NCI-H1417 (cell line): ENCODE results near the gene UBXN11.

ENCODE experiments used
- DNase-seq, 3 experiments: peaks; one replicate each; lab custom pipeline; 2025; lab: John Stamatoyannopoulos, UW

UBXN11 gene

DNA sequence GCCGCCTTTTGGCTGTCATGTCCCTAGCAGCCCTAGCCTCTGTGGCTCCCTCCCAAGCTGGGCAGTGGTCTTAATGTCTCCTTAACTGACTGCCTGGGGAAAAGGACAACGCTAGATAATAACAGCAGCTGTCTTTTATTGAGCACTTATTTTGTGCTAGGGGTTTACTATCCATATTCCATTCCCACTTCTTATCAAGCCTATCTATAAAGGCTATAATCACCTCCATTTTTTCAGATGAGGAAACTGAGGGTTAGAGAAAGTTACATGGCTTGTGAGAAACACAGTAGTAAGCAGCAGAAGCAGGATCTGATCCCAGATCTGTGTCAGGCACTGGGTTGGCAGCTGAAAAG, 20.4 kb downstream of the UBXN11 start:
- DNase-seq: peak in 1 of 3 experiments; percentile 16

DNA sequence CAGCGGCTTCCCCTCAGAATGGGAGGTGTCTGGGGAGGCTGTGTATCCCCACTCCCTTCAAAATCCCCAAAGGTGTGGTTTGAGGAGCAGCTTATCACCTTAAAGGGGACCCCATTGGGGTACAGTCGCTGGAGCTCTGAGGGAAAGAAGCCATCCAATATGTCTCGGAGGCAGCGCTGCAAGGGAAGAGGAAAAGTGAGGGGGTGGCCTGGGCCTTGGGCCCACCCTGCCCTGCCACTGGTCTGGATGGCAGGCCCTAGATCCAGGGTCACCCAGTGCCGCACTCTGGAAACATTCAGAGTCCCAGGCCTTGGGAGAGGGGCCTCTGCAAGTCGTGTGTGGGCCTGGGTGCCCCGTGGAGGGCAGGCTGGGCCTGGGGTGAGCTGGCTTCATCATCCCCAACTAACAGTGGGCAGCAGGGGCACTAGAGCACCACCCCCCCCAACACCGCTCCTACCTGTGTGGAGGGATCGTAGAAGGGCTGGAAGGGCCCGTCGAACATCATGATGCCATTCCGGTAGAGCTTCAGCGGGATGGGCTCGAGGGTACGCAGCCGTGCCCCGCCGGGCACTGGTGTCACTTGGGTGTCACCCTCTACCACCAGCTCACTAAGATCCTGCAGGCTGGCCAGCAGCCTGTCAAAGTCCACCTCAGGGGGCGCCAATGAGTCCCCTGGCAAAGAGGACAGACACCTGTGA, 20.9 kb downstream of the UBXN11 start:
- no peak for DNase-seq

GRCh38 chr1:26284597-26285347, 21.7 kb downstream of the UBXN11 start:
- peak; percentile 12 to 26 (median 16) for DNase-seq

DNA sequence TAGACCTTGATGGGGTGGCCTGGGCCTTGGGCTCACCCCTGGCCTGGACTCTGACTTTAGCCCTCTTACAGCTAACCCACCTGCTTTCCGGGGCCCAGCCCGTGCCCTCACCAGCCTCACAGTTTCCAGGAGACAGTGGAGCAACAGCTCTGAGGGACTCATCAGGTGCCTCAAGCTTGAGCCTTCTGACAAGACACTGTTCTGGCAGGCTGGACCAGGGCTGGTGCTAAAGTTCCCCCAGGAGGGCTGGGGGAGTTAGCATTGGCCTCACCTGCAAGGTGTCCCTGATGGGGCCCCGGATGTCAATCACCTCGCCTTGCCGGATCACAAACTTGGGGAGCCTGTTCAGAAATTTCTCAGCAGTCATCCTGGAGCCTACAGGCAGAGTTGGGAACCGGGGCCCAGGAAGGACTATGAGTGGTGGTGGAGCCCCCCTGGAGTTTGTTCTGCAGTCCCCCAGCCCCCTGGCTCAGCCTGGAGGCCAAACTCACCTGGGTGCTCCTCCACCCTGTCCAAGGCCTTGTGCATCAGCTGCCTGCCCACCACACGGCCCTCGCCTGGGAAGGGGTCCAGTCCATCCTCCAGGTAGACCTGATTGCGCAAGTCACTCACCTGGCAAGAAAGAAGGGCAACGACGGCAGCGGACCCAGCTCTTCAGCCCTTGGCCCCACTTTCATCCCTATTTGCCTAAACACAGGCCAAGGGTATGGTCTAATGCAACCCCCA, 22.4 kb downstream of the UBXN11 start:
- no peak for DNase-seq

- no peak for DNase-seq
These were observed 23.1 kb downstream of the UBXN11 start for GRCh38 chr1:26283279-26283853.

GRCh38 chr1:26282401-26282918, 24.0 kb downstream of the UBXN11 start:
- no peak for DNase-seq

DNA sequence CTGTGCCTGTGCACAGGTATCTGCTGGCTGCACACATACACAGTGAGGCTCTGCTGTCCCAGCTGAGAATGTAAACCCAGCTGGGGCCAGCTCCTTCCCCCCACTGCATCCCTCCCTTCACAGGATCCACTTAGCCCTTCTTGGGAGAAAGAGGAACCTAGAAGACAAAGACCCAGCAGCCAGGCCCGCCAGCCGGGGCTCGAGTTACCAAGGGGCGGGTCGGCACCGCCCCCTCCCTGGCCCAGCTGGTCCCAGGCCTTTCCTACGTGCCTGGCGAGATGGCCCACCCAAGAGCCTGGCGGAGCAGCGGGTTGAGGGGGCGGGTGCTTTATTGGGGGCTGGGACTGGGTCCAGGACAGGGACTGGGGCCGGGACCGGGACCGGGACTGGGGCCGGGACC, 24.5 kb downstream of the UBXN11 start:
- DNase-seq: peak in 2 of 3 experiments; percentile 8 to 12

- DNase-seq: no peak
These were observed 25.1 kb downstream of the UBXN11 start for GRCh38 chr1:26281091-26281958.

DNA sequence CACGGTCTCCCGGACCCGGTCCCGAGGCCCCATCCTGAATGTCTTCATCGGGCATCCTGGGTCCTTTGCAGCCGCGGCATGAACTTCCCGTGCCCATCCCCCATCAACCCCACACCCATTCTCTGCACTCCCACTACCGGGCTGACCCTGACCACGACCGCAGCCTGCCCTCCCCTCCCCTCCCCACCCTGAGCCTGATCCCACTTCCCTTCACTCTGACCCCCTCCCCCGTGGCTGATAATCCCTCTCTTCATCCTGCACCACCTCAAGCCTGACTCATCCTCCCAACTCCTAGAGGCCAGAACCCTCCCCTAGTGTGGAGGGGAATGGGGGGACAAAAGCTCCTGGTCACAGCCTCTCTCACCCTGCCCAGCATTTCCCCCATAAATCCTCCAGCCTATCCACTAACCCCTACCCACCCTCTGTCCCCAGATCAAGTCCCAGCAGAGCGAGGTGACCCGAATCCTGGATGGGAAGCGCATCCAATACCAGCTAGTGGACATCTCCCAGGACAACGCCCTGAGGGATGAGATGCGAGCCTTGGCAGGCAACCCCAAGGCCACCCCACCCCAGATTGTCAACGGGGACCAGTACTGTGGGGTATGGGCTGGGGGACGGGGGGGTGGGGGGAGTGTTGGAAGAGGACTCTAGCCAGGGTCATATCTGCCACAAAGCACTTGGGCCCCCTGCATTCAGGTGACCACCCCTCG, 25.9 kb downstream of the UBXN11 start:
- DNase-seq: no peak

- DNase-seq: peak; percentile 69 to 81 (median 79)
These were observed 26.7 kb downstream of the UBXN11 start, which contains the start of gene SH3BGRL3 for GRCh38 chr1:26279456-26280332. Gene SH3BGRL3, plus strand, starts transcription at chr1:26280086. Its CDS starts 70 bp downstream, at chr1:26280156.

DNA sequence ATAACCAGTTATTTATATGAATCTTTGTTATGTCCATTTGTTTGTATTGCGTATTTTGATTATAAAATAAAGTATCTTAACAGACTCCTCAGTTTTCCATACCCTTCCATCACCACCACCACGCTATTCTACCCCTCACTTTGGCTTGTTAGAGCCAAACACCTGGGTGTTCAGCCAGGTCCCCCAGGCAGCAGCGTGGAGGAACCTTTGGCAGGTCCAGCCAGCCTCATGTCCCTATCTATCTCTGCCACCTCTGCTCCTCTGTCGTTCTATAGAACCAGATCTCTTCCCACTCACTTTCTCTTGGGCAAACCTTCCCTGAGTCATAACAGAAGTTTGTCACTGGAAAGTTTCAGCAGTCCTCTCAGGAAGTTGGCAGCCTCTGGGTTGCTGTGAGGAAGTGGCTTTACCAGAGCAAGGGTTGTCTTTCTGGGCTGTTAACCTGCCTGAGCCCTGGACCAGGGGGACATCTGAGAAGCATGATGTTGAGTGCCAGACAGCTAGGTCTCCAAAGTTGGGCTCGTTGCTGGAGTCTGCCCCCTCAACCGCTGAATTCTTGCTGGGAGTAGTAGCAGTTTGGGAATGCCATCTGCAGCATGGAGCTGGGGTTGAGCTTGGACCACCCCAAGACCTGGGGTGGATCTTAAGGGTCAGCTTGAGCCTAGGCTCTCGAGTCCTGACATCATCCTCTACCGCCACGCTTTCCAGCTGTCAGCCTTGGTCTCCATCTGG, 27.5 kb downstream of the UBXN11 start:
- DNase-seq: no peak

DNA sequence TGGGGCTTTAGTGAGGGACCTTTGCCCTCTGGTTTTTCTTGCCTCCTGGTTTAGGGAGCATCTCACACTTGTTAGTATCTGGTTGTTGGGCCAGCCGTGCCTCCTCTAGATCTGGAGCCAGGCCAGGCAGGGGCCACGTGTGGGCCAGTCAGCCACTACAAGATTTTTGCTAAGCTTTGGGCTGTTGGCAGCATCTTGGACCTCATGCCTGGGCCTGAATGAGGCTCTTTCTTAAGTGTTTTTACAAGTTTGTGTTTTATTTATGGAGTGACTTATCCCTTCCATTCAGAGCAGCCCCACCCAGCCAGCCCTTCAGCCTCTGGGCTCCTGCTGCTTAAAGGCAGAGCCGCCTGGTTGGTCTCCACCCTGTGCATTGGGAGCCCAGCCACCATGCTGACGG, 28.1 kb downstream of the UBXN11 start:
- no peak for DNase-seq

GRCh38 chr1:26277719-26278118, 28.7 kb downstream of the UBXN11 start:
- no peak for DNase-seq

- no peak for DNase-seq
These were observed 29.2 kb downstream of the UBXN11 start for GRCh38 chr1:26277261-26277661.

DNA sequence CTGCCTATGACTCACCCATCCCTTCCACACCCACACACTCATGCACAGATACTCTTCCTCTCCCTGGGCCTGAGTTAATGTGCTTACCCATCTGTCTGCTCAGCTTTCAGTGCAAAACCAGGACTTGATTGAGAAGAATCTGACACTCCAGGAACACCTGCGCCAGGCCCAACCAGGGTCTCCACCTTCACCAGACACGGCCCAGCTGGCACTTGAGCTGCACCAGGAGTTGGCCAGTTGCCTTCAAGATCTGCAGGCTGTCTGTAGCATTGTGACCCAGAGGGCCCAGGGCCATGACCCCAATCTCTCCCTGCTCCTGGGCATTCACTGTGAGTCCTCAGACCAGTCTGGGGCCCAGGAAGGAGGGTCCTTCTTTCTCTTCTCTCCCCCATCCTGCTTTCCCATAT, 30.0 kb downstream of the UBXN11 start:
- no peak for DNase-seq

GRCh38 chr1:26275580-26276431, 30.6 kb downstream of the UBXN11 start:
- peak; percentile 38 to 69 (median 58) for DNase-seq

- no peak for DNase-seq
These were observed 31.5 kb downstream of the UBXN11 start for GRCh38 chr1:26274801-26275425.

- DNase-seq: no peak
These were observed 37.3 kb downstream of the UBXN11 start for GRCh38 chr1:26269198-26269550.
